ENCODE data around the gene WASF2.

GRCh38 chr1:27402349-27402754 is 87.6 kb downstream of the WASF2 start:
- TF ChIP-seq POLR2AphosphoS5 (IDR thresholded peaks at IDR 0.05; ENCODE audit: low read depth, low read length) (0 out of 2 replicates have a peak, but pooled peaks have one; percentile 42), POLR2A (IDR thresholded peaks at IDR 0.05; ENCODE audit: low read depth, low read length) (no peak; the same call in 1 of the 2 replicates), TAF1 (IDR thresholded peaks at IDR 0.05; ENCODE audit: low read depth, low read length) (no peak), PAX5 (IDR thresholded peaks at IDR 0.05; ENCODE audit: insufficient read depth, low read length, severe bottlenecking) (no peak)

Data from GM12891 (cell line).